K562 (cell line): Measurements from ENCODE around the gene ITGB1BP2. TPM values are rescaled to one million over a fixed set of nuclear protein-coding genes. Genes with fewer than 3 reads are reported as not detected.
A peak's percentile ranks its signal among the peaks of the same experiment; 100 is the strongest.
"Not testable (repeated sequence)": the region's sequence is repeated elsewhere in the genome, so short reads cannot be mapped to it uniquely, and the experiment has no call there.

Source experiments
- ATAC-seq: fragments of 200-7000 bp; cut with Tn5 transposase; 3 replicates; pipeline ENCODE4 v1.9.1; 2020; ENCODE audit warnings: moderate library complexity
- BruUV-seq: library from RNA; stranded (reverse); fragments of 400-500 nt; replicated peaks from 2 replicates; lab custom pipeline; 2021; lab: Mats Ljungman, UMichigan
- CTCF ChIA-PET: fragments of 300-600 bp; formaldehyde crosslinking; extraction: SDS; loops from one replicate; lab custom pipeline; 2021; ENCODE audit warnings: low intra/inter-chr PET ratio; lab: Yijun Ruan, JAX
- POLR2A ChIA-PET: fragments of 300-600, 350-650 bp; sonication (Branson Sonifier 250); formaldehyde crosslinking; extraction: SDS; loops from one replicate; lab custom pipeline; 2021; ENCODE audit warnings: antibody characterized with exemption, inconsistent platforms; lab: Yijun Ruan, JAX
- DNase-seq, 4 experiments: peaks; one replicate each; pipeline versions ENCODE4 v3.0.0 to v3.0.0-alpha.2; 2011 to 2018; ENCODE audit warnings: low spot score in 3 of 4, mixed read lengths in 3 of 4; ENCODE audit errors: extremely low read depth in 1 of 4
- FAIRE-seq: peaks from 2 replicates; lab custom pipeline; 2011; peaks lifted over from hg19 to GRCh38; lab: Jason Lieb, UNC
- H2AFZ ChIP-seq: 2 replicates; pipeline ENCODE4 v1.6.0; 2011; ENCODE audit warnings: low read depth, low read length, control low read depth, inconsistent platforms
- H3K27ac ChIP-seq: fragments of 200-600 bp; 3 replicates; pipeline ENCODE4 v1.8.0; 2011; ENCODE audit warnings: low read depth, mild to moderate bottlenecking, control low read depth, inconsistent platforms, low read length, moderate library complexity, mixed read lengths; ENCODE audit errors: extremely low read depth
- H3K27me3 ChIP-seq, 2 experiments: fragments of 300-600 bp in 1 of 2; 2 replicates in 1 of 2; 3 replicates in 1 of 2; pipeline versions ENCODE4 v1.6.0 to v1.8.0; 2011; ENCODE audit warnings: inconsistent platforms in 2 of 2, low read length in 2 of 2, mild to moderate bottlenecking in 1 of 2, mixed read lengths in 1 of 2, moderate library complexity in 1 of 2; ENCODE audit not compliant: control insufficient read depth in 2 of 2, insufficient read depth in 2 of 2
- H3K36me3 ChIP-seq: fragments of 300-600 bp; 3 replicates; pipeline ENCODE4 v1.8.0; 2011; ENCODE audit warnings: mild to moderate bottlenecking, low read length, inconsistent platforms; ENCODE audit not compliant: control insufficient read depth, insufficient read depth
- H3K4me1 ChIP-seq, 2 experiments: fragments of 200-600 bp in 1 of 2; replicated peaks in 1 of 2; 2 replicates in 1 of 2; 3 replicates in 1 of 2; pipeline versions ENCODE4 v1.5.1 to v1.8.0; 2011; ENCODE audit warnings: inconsistent platforms in 2 of 2, low read length in 2 of 2, mild to moderate bottlenecking in 1 of 2, mixed read lengths in 1 of 2, moderate library complexity in 1 of 2; ENCODE audit not compliant: control insufficient read depth in 2 of 2, insufficient read depth in 2 of 2
- H3K4me2 ChIP-seq: 2 replicates; pipeline ENCODE4 v1.6.1; 2011; ENCODE audit warnings: low read length, control low read depth, inconsistent platforms, mixed read lengths; ENCODE audit not compliant: insufficient read depth
- H3K4me3 ChIP-seq: fragments of 200-600 bp; sonication (generic), shearing (Covaris generic); 2 replicates; pipeline ENCODE4 v1.5.1; 2016; ENCODE audit warnings: control low read depth, inconsistent platforms
- H3K79me2 ChIP-seq: fragments of 200-600 bp; 3 replicates; pipeline ENCODE4 v1.8.0; 2011; ENCODE audit warnings: low read length, inconsistent platforms; ENCODE audit not compliant: control insufficient read depth, insufficient read depth
- H3K9ac ChIP-seq, 2 experiments: 2 replicates each; pipeline versions ENCODE4 v1.6.0 to v1.6.1; 2011; ENCODE audit warnings: low read depth in 2 of 2, low read length in 2 of 2, control low read depth in 1 of 2, inconsistent platforms in 1 of 2, mild to moderate bottlenecking in 1 of 2, mixed read lengths in 1 of 2; ENCODE audit not compliant: insufficient read depth in 1 of 2
- H3K9me1 ChIP-seq: one replicate; pipeline ENCODE4 v1.6.0; 2011; ENCODE audit warnings: inconsistent platforms, mild to moderate bottlenecking, low read length, moderate library complexity; ENCODE audit not compliant: control insufficient read depth, insufficient read depth
- H3K9me3 ChIP-seq: replicated peaks from 2 replicates; pipeline ENCODE4 v1.5.1; 2011; ENCODE audit warnings: low read depth, low read length, inconsistent platforms; ENCODE audit not compliant: control insufficient read depth, insufficient read depth
- H4K20me1 ChIP-seq: replicated peaks from 2 replicates; pipeline ENCODE4 v1.6.1; 2011; ENCODE audit warnings: low read length, inconsistent platforms, mixed read lengths; ENCODE audit not compliant: control insufficient read depth, insufficient read depth
- RAD21 ChIP-seq, 2 experiments: fragments of 250-450 bp in 1 of 2; fragments of 450-650 bp in 1 of 2; sonication (Bioruptor Pico) in 1 of 2; formaldehyde crosslinking in 1 of 2; IDR thresholded peaks in 1 of 2; conservative IDR thresholded peaks in 1 of 2; 2 replicates each; pipeline versions ENCODE4 v1.4.0 to v1.8.0; 2020 to 2022; ENCODE audit warnings: mild to moderate bottlenecking in 2 of 2, moderate library complexity in 1 of 2
- WGBS: fragments of 100-300 bp; shearing (Covaris generic); methylation state at CpG from one replicate; pipeline ENCODE4 v1.1.6; 2016; ENCODE audit warnings: low coverage, mixed read lengths; ENCODE audit not compliant: insufficient coverage; ENCODE audit errors: missing lambda C conversion rate; 5-methylcytosine and 5-hydroxymethylcytosine counted together
- in situ Hi-C: fragments of 300-500 bp; cut with MboI; formaldehyde crosslinking; loops from 4 replicates; pipeline ENCODE4 v1.15.0; 2018; ENCODE audit warnings: inconsistent platforms, mixed read lengths
- intact Hi-C: fragments of 100-400 bp; cut with micrococcal nuclease; formaldehyde crosslinking; loops from 2 replicates; pipeline ENCODE4 v1.14.2; 2022
- polyA plus RNA-seq, 8 experiments: library from polyadenylated mRNA; depleted of rRNA in 4 of 8; stranded (reverse) in 5 of 8; unstranded in 3 of 8; fragments of >200 nt; fragmentation: Nextera tagmentation in 2 of 8; fragmentation: Illumina TruSeq in 1 of 8; extraction: Ambion mirVana in 2 of 8; extraction: Trizol in 1 of 8; gene quantifications; 2 replicates each; pipeline versions ENCODE4 v1.2.1 to v1.2.3, GENCODE V29; 2011 to 2014; ENCODE audit warnings: inconsistent platforms in 1 of 8, missing spikeins in 1 of 8
- total RNA-seq, 7 experiments: library from RNA; depleted of rRNA in 6 of 7; stranded (reverse); fragments of >200 nt in 6 of 7; fragmentation: Illumina TruSeq in 2 of 7; extraction: Trizol in 2 of 7; gene quantifications; 2 replicates each; pipeline versions ENCODE4 v1.2.1 to v1.2.3, GENCODE V29; 2011 to 2021; ENCODE audit warnings: low replicate concordance in 1 of 7

Gene ITGB1BP2
- total and polyA plus RNA-seq, 9 of the 15 experiments (the other 6 are each of a cell fraction or from before 2014, with no cell fraction given), result 1.6 to 4.0 (median 1.9) TPM

DNA sequence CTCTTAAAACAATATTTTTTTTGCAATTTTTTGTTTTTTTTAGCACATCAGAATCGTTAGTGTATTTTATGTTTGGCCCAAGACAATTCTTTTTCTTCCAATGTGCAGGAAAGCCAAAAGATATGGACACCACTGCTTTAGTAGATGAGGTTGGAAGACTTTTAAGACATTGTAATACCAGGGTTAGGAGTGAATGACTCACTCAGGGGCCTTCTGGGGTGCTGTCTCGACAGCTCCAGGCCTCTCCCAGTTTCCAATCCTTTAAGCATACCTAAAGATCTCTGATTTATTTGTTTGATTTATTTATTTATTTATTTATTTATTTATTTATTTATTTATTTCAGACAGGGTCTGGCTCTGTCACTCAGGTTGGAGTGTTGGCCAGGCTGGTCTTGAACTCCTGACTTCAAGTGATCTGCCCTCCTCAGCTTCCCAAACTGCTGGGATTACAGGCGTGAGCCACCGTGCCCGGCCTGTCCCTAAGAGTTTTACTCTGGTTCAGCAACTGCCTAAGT is 47.7 kb downstream of the ITGB1BP2 start:
- BruUV-seq, result not testable (repeated sequence)

DNA sequence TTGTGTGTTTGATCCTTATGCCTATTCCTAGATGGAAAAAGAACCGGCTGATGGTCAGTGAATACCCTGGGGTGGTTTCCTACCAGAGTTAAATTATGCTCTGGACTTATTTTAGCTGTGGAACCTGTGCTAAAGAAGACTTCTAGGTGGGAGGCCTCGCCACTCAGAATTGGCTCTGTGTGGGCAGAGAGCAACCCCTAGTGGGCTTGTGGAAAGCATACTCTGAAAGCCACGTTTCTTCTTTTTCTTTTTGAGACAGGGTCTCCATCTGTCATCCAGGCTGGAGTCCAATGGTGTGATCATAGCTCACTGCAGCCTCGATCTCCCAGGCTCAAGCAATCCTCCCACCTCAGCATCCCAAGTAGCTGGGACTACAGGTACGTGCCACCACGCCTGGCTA is 48.3 kb downstream of the ITGB1BP2 start:
- CTCF ChIA-PET, H3K4me2 ChIP-seq, H4K20me1 ChIP-seq, H3K9me1 ChIP-seq, POLR2A ChIA-PET, BruUV-seq, DNase-seq, H3K9me3 ChIP-seq, intact Hi-C loops, H3K27me3 ChIP-seq, H3K36me3 ChIP-seq, H3K9ac ChIP-seq, H3K4me1 ChIP-seq, H3K79me2 ChIP-seq, H3K4me3 ChIP-seq, H3K27ac ChIP-seq, H2AFZ ChIP-seq: not testable (repeated sequence)
- peak in 1 of 2 experiments; percentile 57; a peak in 3 of 4 replicates for TF ChIP-seq RAD21 (CRISPR knock-in tag; conservative IDR thresholded peaks at IDR 0.05 in 1 of 2, IDR thresholded peaks at IDR 0.05 in 1 of 2)
- FAIRE-seq, result peak; percentile 84
- peak; percentile 77 for ATAC-seq
- in situ Hi-C loops, result loop anchor here (25.0 kb wide), 1 partner anchor 588 kb away; no protein-coding TSS in a partner anchor
- no CpG with 5 or more reads among the region's 6 CpGs for WGBS

More for the DNA sequence above, 47.7 kb downstream of the ITGB1BP2 start:
- FAIRE-seq, CTCF ChIA-PET, ATAC-seq, H3K4me3 ChIP-seq, H3K9me3 ChIP-seq, H2AFZ ChIP-seq, intact Hi-C loops, H3K27ac ChIP-seq, DNase-seq, H4K20me1 ChIP-seq, H3K36me3 ChIP-seq, H3K27me3 ChIP-seq, H3K9ac ChIP-seq, H3K9me1 ChIP-seq, POLR2A ChIA-PET, H3K79me2 ChIP-seq, H3K4me2 ChIP-seq, H3K4me1 ChIP-seq: not testable (repeated sequence)
- in situ Hi-C loops, result loop anchor here (25.0 kb wide), 1 partner anchor 587 kb away; no protein-coding TSS in a partner anchor
- 6% methylated on average over 2 of the region's 5 CpGs for WGBS

DNA sequence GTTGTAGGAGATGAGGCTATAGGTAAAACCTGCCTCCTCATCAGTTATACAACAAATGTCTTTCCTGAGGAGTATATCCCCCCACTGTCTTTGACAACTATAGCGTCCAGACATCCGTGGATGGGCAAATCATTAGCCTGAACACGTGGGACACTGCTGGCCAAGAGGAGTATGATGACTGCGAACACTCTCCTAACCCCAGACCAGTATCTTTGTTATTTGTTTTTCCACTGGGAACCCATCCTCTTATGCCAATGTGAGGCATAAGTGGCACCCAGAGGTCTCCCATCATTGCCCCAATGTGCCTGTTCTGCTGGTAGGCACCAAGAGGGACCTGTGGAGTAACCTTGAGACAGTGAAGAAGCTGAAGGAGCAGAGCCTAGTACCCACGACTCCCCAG is 50.9 kb downstream of the ITGB1BP2 start:
- BruUV-seq, result not testable (repeated sequence)

More for the DNA sequence above, 50.9 kb downstream of the ITGB1BP2 start:
- H3K4me3 ChIP-seq, H3K9ac ChIP-seq, H3K4me2 ChIP-seq, H3K9me1 ChIP-seq, H2AFZ ChIP-seq, CTCF ChIA-PET, FAIRE-seq, H3K4me1 ChIP-seq, intact Hi-C loops, H3K27me3 ChIP-seq, H3K79me2 ChIP-seq, H3K9me3 ChIP-seq, DNase-seq, H3K36me3 ChIP-seq, in situ Hi-C loops, H3K27ac ChIP-seq, ATAC-seq, H4K20me1 ChIP-seq: not testable (repeated sequence)
- POLR2A ChIA-PET, result interaction anchor here (0.7 kb wide), 1 partner anchor 16 kb away, joined by 3 read pairs; no protein-coding TSS in a partner anchor
- WGBS, result 50% methylated on average over 4 of the region's 5 CpGs
